GM19035 (cell line): ENCODE results near the gene CXCR4.
"Not testable (repeated sequence)": the region's sequence is repeated elsewhere in the genome, so short reads cannot be mapped to it uniquely, and the experiment has no call there.

Experiments used
- ATAC-seq: cut with Tn5 transposase; IDR thresholded peaks from one replicate; pipeline ENCODE4 v1.9.1; 2021; ENCODE audit not compliant: unreplicated experiment

CXCR4 gene

DNA sequence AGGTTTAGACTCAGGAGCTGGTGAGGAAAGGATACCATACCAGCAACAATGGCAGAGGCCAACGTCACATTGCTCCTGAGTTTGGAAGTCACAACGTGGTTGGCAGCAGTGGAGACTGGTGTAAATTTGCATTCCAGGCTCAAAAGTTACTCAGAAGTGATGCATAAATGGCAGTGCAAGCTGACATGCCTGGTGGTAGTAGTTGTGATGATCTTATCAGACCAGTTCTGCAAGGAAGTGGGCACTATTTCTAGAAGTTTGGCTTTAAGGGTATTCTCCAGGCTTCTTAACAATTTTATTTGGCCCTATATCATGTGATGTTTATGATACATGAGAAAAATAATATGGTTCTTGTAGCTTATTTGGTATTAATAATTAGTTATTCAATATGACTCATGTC, 37.8 kb downstream of the CXCR4 start:
- ATAC-seq = no peak

DNA sequence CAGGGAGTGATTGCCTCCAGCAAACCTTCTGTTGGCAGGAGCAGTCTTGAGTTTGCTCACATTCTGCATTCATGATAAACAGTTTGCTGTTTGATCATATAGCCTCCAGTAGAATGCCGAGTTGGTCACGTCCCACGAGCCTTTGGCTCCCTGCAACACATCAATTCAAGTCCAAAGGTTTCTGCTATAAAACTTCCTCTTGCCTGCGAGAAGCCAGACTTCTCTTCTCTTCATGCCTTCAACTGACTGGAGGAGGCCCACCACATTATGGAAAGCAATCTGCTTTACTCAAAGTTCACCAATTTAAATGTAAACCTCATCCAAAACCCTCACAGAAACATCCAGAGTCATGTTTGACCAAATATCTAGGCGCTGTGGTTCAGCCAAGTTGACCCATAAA, 40.8 kb downstream of the CXCR4 start:
- no peak for ATAC-seq

DNA sequence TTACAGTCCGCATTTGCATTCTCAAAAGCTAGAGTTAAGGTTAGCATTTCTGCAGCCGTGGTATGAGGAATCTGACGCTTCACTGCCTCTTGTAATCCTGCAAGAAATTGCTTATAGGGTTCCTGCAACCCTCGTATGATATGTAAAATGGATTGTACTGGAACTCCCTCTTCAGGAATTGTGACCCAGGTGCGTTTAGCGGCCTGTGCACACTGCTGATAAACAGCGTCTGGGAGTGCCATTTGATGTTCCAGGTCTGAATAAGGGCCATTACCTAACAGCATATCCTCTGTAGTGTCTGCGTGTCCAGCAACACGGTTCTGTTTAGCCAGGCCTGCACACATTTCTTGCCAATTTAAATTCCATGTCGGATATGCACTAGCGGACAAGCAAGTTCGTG, 42.5 kb downstream of the CXCR4 start:
- ATAC-seq = no peak

DNA sequence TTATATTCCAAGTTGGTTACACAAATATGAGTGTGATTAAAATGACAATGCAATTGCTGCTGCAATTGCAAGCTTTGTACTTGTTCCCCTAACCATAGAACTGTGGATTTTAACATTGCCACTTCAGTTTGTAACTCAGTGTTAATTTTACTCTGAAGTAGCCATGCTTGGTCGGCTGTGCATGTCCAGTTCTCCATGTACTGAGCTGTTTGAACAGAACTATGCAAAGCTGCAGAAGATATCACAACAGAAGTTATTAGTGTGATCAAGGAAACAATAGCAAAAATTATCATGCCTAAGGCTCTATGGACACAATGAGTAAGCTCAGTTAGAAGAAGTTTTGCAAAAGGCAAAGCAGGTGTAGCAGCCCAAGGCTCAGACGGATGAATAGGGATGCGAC, 45.3 kb downstream of the CXCR4 start:
- no peak for ATAC-seq

DNA sequence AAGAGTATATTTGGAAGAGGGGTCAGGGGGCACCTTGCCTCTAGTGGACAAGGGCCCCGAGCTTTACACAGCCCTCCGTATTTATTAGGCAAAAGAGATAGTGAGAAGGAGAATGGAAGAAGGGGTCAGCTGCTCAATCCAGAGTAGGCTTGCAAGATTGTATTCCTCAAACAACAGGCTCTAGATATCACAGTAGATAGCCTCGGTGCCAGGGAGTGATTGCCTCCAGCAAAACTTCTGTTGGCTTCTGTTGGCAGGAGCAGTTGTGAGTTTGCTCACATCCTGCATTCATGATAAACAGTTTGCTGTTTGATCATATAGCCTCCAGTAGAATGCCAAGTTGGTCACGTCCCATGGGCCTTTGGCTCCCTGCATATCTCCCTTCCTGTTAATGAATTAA, 46.1 kb downstream of the CXCR4 start:
- not testable (repeated sequence) for ATAC-seq

DNA sequence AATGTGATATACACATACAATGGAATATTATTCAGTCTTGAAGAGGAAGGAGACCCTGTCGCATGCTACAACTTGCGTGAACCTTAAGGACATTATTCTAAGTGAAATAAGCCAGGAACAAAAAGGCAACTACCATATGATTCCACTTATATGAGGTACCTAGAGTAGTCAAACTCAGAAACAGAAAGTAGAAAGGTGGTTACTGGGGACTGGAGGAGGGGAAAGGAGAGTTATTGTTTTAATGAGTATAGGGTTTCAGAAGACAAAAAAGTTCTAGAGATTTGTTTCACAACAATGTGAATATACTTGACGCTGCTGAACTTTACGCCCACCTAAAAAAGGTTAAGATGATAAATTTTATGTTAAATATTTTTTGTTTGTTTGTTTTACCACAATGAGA, 47.0 kb downstream of the CXCR4 start:
- ATAC-seq = no peak

DNA sequence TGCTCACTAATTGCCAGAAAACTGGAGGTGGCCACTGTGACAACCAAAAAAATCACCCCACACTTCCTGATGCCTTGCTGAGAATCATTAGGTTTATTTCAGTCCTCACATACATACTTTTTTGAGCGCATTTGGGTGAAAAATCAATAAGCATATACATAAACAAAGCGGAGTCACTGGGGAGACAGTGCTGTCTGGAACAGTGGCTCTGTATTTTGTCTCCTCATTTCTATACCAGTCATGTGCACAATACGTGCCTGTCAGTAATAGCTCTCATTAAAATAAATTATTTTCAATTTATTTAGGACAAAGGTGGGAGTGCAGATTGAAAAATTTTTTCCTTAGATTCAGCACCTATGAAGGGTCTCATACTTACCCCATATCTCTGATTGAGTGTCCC, 48.2 kb downstream of the CXCR4 start:
- ATAC-seq = no peak

DNA sequence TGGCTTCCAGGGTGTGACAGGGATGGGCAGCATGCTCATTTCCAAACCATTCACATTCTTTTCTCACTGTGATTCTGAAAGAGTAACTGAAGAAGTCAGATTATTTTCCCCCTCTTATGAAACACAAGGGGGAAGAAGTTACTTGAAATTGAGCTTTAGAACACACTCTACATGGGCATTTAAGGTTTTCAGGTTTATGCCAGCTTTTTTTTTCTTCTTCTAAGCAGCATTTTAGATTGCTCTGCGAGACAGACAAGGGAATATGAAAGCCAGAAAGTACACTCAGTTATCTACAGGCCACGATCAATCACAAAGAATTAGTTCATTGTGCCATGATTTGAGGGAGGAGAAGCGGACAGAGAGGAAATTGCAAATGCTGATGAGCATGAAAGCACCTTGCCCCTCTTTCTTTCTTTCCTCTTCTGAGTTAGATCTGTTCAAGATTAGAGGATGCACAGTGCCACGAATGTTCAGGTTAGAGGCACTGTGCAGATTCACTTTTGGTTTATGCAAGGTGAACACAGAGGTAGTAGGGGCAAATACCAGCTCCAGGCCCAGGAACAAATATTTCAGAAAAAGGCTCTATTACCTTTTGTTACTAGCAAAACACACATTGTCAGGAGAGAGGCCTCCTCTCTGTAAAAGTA, 49.2 kb downstream of the CXCR4 start:
- ATAC-seq = no peak

DNA sequence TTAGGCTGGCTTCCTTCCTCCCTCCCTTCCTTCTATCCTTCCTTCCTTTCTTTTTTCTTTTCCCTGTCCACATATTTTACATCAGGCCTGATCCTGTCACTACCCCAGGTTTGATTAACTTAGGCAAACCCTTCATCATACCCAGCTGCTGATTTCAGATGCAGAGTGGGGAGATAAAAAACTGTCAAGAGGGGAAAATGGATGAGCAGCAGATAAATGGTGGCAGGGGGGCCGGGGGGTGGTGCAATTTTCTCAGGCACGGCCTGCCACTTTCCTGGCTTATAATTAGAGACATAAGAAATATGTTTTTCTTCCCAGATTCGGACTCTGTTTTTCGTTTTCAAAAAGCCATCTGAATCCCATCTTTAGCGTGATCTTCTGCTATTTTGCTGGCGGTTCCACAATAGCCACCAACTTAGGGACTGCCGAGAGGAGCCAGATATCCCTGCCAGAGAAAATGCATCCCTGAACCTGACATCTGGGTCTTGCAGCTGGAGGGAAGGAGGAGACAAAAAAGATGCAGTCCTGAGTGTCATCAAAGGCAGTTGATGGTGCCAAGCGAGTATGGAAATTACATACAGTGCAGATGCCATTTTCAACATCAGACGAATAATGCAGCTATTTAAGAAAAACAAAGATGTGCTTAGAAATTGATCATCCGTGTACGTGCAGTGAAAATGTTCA, 49.9 kb downstream of the CXCR4 start:
- ATAC-seq = no peak

DNA sequence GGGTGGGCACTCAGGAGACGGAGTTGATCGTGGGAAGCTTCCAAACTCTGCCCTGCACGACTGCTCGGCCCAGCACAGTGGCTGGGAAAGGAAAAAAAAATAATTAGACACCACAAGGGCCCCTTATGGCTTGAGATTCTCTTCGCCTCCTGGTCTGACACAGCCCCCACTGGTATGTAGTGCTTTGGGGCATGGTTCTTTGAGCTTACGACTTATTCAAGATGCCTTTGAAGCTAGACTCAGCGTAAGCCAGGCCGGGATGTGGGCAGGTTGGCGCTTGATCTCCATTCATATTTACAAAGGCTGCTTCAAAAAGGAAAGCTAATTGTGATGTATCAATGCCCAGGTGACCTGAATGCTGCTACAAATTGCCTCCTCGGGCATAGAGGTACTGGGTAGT, 50.5 kb downstream of the CXCR4 start:
- ATAC-seq = no peak

DNA sequence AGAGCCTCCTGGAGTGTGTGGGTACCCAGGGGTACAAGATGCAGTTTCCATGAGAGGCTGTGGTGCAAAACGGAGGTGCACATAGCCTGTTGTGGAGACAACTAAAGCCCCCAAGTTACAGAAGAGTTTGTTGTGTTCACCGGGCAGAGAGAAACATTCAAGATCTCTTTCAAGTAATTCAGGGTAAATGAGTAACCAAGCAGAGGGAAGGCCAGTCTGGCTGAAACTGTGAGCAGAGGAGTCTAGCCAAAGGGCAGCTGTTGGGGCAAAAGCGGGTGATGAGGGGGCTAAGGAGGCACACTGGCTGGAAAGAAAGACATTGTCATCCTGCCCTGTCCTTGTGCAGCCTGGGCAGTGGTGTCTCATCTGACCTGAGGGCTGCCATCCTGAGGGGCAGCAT, 52.0 kb downstream of the CXCR4 start:
- ATAC-seq = no peak

DNA sequence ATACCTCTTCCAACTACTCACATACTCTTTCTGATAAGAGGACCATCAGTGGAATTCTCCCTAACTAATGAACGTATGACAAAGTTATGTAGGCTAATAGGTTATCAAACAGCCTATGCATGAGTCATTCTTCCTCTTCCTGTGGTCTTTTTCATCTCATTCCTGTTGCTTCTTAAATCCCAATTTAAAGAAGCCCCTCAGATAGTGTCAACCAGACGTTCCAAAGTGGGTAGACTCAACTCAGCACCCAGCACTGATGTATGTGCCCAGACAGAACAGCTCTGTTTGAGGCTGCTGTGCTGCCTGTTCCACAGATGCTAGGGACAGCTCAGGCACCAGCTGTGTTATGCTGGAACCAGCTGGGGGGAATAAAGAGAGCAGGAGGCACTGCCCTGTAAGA, 52.6 kb downstream of the CXCR4 start:
- ATAC-seq = no peak
